Tibial nerve (tissue), 4 donors: ENCODE measurements around the gene ZNF765. TPM values are rescaled to one million over a fixed set of nuclear protein-coding genes. Genes with fewer than 3 reads are reported as not detected.
"Not testable (repeated sequence)": the region's sequence is repeated elsewhere in the genome, so short reads cannot be mapped to it uniquely, and the experiment has no call there.

Experiments used
- DNase-seq, 2 donors: peaks; one replicate each; pipeline ENCODE4 v3.0.0-alpha.2; 2019; ENCODE audit warnings: low spot score in 2 of 2
- H3K27ac ChIP-seq, 4 donors: fragments of 200-600 bp; sonication (generic) in 3 of 4; one replicate each; pipeline ENCODE4 v1.5.1; 2017 to 2019; ENCODE audit warnings: mild to moderate bottlenecking in 1 of 4
- H3K27me3 ChIP-seq, 2 donors: fragments of 200-600 bp; sonication (generic) in 1 of 2; one replicate each; pipeline versions ENCODE4 v1.5.1 to v1.6.0; 2017 to 2019
- H3K36me3 ChIP-seq, 3 donors: fragments of 200-600 bp; sonication (generic); one replicate each; pipeline ENCODE4 v1.5.1; 2018 to 2019
- H3K4me1 ChIP-seq, 4 donors: fragments of 200-600 bp; sonication (generic) in 3 of 4; one replicate each; pipeline ENCODE4 v1.5.1; 2017 to 2019
- H3K4me3 ChIP-seq, 4 donors: fragments of 200-600 bp; sonication (generic) in 3 of 4; one replicate each; pipeline ENCODE4 v1.5.1; 2017 to 2019; ENCODE audit warnings: mild to moderate bottlenecking in 1 of 4, moderate library complexity in 1 of 4
- H3K9me3 ChIP-seq, 4 donors: fragments of 200-600 bp; sonication (generic) in 3 of 4; one replicate each; pipeline ENCODE4 v1.5.1; 2017 to 2019
- CTCF ChIP-seq, 5 experiments: fragments of 200-600 bp in 3 of 5; fragments of 450-650 bp in 2 of 5; sonication (generic) in 3 of 5; IDR thresholded peaks; one replicate each; pipeline ENCODE4 v1.5.1; 2016 to 2019; ENCODE audit warnings: antibody characterized with exemption in 5 of 5, mild to moderate bottlenecking in 3 of 5, moderate library complexity in 2 of 5
- EP300 ChIP-seq, 2 donors: sonication (generic); formaldehyde crosslinking; IDR thresholded peaks; one replicate each; pipeline ENCODE4 v1.6.1; 2017; ENCODE audit warnings: antibody characterized with exemption in 2 of 2, mild to moderate bottlenecking in 1 of 2
- POLR2A ChIP-seq, 2 donors: fragments of 450-650 bp; IDR thresholded peaks; one replicate each; pipeline ENCODE4 v1.6.1; 2017; ENCODE audit warnings: antibody characterized with exemption in 2 of 2, mild to moderate bottlenecking in 2 of 2, moderate library complexity in 2 of 2
- WGBS, 2 donors: methylation state at CpG; one replicate each; pipeline ENCODE4 v1.1.5; 2018; 5-methylcytosine and 5-hydroxymethylcytosine counted together
- total RNA-seq, 4 donors: library from RNA; depleted of rRNA; stranded (reverse); fragments of >200 nt; gene quantifications; one replicate each; pipeline ENCODE4 v1.1.0, GENCODE V29; 2016

The ZNF765 gene
- total RNA-seq, 4 donors from 2014 or later, result 7.2 to 16.5 (median 10.1) TPM

- Histone ChIP-seq H3K36me3 (peaks cover 0 to 36% (median 0%) of the 10 kb centered on the region in 3 donors), H3K4me3 (no peak overlapping the region), H3K27me3 (no peaks in the 10 kb centered on the region), H3K27ac (no peak overlapping the region), H3K4me1 (no peaks in the 10 kb centered on the region), H3K9me3 (peaks cover 0 to 49% (median 4%) of the 10 kb centered on the region in 4 donors)
- 41 to 51% methylated on average over 3 of the region's 3 CpGs for WGBS, 2 donors
- no peak for DNase-seq
- TF ChIP-seq POLR2A (IDR thresholded peaks at IDR 0.05), result no peak
- TF ChIP-seq CTCF (IDR thresholded peaks at IDR 0.05), result no peak
- no peak for TF ChIP-seq EP300 (IDR thresholded peaks at IDR 0.05)
These were observed 6.8 kb upstream of the ZNF765 start for GRCh38 chr19:53388168-53388567.

DNA sequence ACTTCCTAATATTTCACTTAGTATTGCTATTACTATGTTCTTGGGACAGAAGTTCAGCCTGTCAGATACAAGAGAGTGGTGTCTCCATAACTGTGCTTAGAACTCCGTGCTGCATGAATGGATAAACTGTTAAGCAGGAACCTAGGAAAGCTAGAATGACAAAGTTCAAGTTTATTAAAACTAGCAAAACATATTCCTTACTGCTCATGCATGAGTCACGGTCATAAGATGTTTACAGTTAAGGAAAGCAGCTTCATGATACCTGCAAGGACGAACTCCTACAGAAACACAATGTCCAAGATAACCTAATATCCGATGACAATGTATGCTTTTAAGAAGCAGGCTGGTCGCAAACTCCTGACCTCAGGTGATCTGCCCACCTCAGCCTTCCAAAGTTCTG is 6.0 kb upstream of the ZNF765 start:
- DNase-seq, result no peak
- no peak overlapping the region for H3K4me3 ChIP-seq

GRCh38 chr19:53389571-53389970 is 5.4 kb upstream of the ZNF765 start:
- TF ChIP-seq CTCF (IDR thresholded peaks at IDR 0.05), result no peak
- Histone ChIP-seq H3K9me3 (peaks cover 0 to 35% (median 0%) of the 10 kb centered on the region in 4 donors), H3K4me1 (peaks cover 0 to 7% (median 3%) of the 10 kb centered on the region in 4 donors), H3K4me3 (no peak overlapping the region), H3K27ac (no peak overlapping the region), H3K36me3 (peaks cover 0 to 27% (median 0%) of the 10 kb centered on the region in 3 donors), H3K27me3 (no peaks in the 10 kb centered on the region)
- no peak for DNase-seq
- WGBS, 2 donors, result 73 to 80% methylated on average over 8 of the region's 8 CpGs

More for the DNA sequence above, 6.0 kb upstream of the ZNF765 start:
- TF ChIP-seq POLR2A (IDR thresholded peaks at IDR 0.05), result no peak
- TF ChIP-seq CTCF (IDR thresholded peaks at IDR 0.05), result no peak
- TF ChIP-seq EP300 (IDR thresholded peaks at IDR 0.05), result no peak
- no peaks in the 10 kb centered on the region for H3K27me3 ChIP-seq
- no peak overlapping the region for H3K27ac ChIP-seq
- WGBS, 2 donors, result 84 to 88% methylated on average over 5 of the region's 5 CpGs
- H3K4me1 ChIP-seq, result peaks cover 0 to under 1% (median 0%) of the 10 kb centered on the region in 4 donors
- H3K36me3 ChIP-seq, result peaks cover 0 to 29% (median 0%) of the 10 kb centered on the region in 3 donors
- peaks cover 0 to 41% (median 3%) of the 10 kb centered on the region in 4 donors for H3K9me3 ChIP-seq

DNA sequence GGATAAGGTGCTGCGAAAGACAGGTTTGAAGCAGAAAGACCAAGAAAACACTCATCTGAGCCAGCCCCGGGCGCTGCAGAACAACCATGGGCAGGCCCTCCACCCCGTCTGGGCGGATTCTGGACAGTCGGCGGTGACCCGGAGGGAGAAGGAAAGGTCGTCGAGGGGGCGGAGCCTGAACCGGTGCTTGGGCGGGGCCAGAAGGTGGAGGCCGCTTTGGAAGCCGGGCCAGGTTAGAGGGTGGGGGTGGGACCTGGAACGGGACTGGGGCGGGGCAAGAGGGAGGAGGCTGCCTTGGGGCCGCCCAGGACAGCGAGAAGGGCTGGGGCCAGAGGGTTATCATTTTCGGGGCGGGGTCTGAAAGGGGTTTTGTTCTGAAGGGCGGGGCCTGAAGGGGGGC is 5.0 kb upstream of the ZNF765 start:
- 40 to 69% methylated on average over 22 of the region's 22 CpGs for WGBS, 2 donors
- TF ChIP-seq EP300 (IDR thresholded peaks at IDR 0.05) (no peak), POLR2A (IDR thresholded peaks at IDR 0.05) (no peak)
- no peak overlapping the region for H3K4me3 ChIP-seq
- H3K4me1 ChIP-seq, result peaks cover 0 to 9% (median 3%) of the 10 kb centered on the region in 4 donors
- DNase-seq, result no peak
- H3K36me3 ChIP-seq, result peaks cover 0 to 22% (median 0%) of the 10 kb centered on the region in 3 donors
- peaks cover 0 to 31% (median 0%) of the 10 kb centered on the region in 4 donors for H3K9me3 ChIP-seq
- H3K27ac ChIP-seq, result no peak overlapping the region
- no peaks in the 10 kb centered on the region for H3K27me3 ChIP-seq

GRCh38 chr19:53394522-53394973 is 401 bp upstream of the ZNF765 start:
- DNase-seq, result peak in 1 of 2 donors; percentile 23
- Histone ChIP-seq H3K36me3 (peaks cover 0 to 19% (median 2%) of the 10 kb centered on the region in 3 donors), H3K4me1 (peaks cover 0 to 22% (median 10%) of the 10 kb centered on the region in 4 donors), H3K27ac (peak overlapping the region; percentile 21 to 83 (median 80)), H3K27me3 (no peaks in the 10 kb centered on the region), H3K4me3 (peak overlapping the region; percentile 60 to 85 (median 75)), H3K9me3 (peaks cover 0 to 9% (median 0%) of the 10 kb centered on the region in 4 donors)
- WGBS, 2 donors, result 2 to 7% methylated on average over 18 of the region's 18 CpGs
- TF ChIP-seq CTCF (IDR thresholded peaks at IDR 0.05) (no peak), POLR2A (IDR thresholded peaks at IDR 0.05) (no peak), EP300 (IDR thresholded peaks at IDR 0.05) (no peak)

DNA sequence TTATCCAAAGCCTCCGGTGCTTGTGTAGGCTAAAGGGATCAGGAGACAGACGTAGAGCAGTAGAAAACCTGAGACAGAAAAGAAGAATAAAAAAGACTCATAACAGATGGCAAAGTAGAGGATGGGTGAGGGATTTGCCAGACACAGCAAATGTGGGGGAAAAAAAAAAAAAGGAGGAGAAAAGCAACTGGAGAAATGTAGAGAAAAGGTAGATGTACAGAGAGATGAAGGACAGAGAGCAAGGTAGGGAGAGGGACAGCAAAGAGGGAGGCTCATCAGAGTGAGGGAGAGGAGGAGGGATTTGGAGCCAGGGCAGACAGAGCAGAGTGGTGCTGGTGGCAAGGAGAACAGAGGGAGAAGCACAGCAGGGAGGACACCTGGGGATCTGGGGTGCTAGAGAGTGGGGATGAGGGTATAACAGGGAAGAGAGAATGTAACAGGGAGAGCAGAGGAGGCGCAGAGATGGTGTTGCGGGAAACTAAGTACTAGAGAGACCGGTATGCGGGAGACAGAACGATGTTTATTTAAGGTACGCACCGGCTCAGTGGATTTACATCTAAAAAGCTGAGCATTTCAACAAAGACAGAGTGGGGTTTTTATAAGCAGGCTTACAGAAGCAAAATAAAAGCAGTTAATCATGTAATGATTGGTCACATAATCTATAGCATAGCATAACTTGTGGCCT is 1.0 kb downstream of the ZNF765 start:
- H3K9me3 ChIP-seq, DNase-seq, H3K27me3 ChIP-seq: not testable (repeated sequence)
- Histone ChIP-seq H3K4me1 (peaks cover 0 to 22% (median 10%) of the 10 kb centered on the region in 4 donors), H3K4me3 (peak overlapping the region; percentile 60 to 85 (median 75)), H3K36me3 (peaks cover 0 to 33% (median 9%) of the 10 kb centered on the region in 3 donors), H3K27ac (peak overlapping the region in 3 of 4 donors; percentile 82 to 84 (median 83))
- WGBS, 2 donors, result 14 to 16% methylated on average over 9 of the region's 9 CpGs
